ENCODE measurements around the gene SAMD14. TPM values are rescaled to one million over a fixed set of nuclear protein-coding genes. Genes with fewer than 3 reads are reported as not detected.
A peak's percentile ranks its signal among the peaks of the same experiment; 100 is the strongest.

The SAMD14 gene
- total and polyA plus RNA-seq, 9 donors: 0.36 to 4.9 (median 1.7) TPM

DNA sequence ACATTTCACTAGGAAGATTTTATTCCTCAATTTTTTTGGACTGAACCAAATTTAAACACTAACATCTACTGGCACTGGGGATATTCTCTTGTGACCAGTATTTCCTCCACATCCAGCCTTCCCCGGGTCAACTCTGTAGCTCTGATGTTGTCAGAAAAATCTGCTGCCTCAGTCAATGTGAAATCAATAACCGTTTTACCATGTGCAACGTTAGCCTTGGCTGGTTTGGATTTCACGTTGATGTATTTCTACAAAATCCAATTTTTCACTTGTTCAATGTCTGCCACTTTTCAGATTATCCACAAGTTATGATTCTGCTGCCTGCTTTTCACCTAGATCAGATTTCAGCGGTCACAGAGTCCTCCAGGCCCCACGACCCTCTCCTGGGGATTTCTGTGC is 43.0 kb upstream of the SAMD14 start:
- Histone ChIP-seq H3K9me3 (no peaks in the 10 kb centered on the region), H3K36me3 (no peaks in the 10 kb centered on the region), H3K27ac (peak overlapping the region; percentile 50 to 58), H3K4me3 (no peak overlapping the region), H3K27me3 (no peaks in the 10 kb centered on the region), H3K4me1 (ENCODE audit: insufficient read depth) (peaks cover 25% of the 10 kb centered on the region)
- no peak for DNase-seq
- intact Hi-C loops (cut with DNase I): loop anchor here in 1 of 4 donors (10.0 kb wide), 1 partner anchor 102 kb away; the partner anchor contains the start of gene TMEM92
- TF ChIP-seq POLR2A (IDR thresholded peaks at IDR 0.05) (no peak), EP300 (IDR thresholded peaks at IDR 0.05) (no peak)
- TF ChIP-seq, protein P1, sequence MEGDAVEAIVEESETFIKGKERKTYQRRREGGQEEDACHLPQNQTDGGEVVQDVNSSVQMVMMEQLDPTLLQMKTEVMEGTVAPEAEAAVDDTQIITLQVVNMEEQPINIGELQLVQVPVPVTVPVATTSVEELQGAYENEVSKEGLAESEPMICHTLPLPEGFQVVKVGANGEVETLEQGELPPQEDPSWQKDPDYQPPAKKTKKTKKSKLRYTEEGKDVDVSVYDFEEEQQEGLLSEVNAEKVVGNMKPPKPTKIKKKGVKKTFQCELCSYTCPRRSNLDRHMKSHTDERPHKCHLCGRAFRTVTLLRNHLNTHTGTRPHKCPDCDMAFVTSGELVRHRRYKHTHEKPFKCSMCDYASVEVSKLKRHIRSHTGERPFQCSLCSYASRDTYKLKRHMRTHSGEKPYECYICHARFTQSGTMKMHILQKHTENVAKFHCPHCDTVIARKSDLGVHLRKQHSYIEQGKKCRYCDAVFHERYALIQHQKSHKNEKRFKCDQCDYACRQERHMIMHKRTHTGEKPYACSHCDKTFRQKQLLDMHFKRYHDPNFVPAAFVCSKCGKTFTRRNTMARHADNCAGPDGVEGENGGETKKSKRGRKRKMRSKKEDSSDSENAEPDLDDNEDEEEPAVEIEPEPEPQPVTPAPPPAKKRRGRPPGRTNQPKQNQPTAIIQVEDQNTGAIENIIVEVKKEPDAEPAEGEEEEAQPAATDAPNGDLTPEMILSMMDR (IDR thresholded peaks at IDR 0.05): no peak
- 51 to 53% (median 52%) methylated on average over 6 of the region's 6 CpGs for WGBS, 3 donors

DNA sequence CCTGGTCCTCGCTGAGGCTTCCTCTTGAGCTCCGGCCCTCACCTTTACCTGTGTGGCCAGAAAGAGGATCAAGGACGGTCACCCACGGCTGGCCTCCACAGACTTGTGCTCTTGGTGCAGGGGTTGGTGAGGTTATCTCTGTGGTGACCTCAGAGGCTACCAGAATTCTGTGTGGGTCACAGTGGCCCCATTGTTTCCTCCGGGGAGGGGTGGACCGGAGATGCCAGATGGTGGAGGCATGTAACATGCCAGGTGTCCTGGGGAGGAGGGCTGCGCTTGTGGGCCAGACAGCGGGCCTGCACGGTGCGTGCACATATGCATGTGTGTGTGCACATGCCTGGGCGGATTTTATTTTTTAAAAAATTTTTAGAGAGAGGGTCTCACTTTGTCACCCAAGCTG is 42.2 kb upstream of the SAMD14 start:
- no peaks in the 10 kb centered on the region for H3K36me3 ChIP-seq
- intact Hi-C loops (cut with DNase I): loop anchor here in 1 of 4 donors (10.0 kb wide), 1 partner anchor 103 kb away; the partner anchor contains the start of gene TMEM92
- no peak overlapping the region for H3K27ac ChIP-seq
- H3K4me3 ChIP-seq: no peak overlapping the region
- no peaks in the 10 kb centered on the region for H3K27me3 ChIP-seq
- WGBS, 3 donors: 86 to 89% (median 89%) methylated on average over 11 of the region's 11 CpGs
- TF ChIP-seq EP300 (IDR thresholded peaks at IDR 0.05) (no peak), POLR2A (IDR thresholded peaks at IDR 0.05) (no peak)
- TF ChIP-seq, protein P1 (IDR thresholded peaks at IDR 0.05): no peak
- peaks cover 18% of the 10 kb centered on the region for H3K4me1 ChIP-seq (ENCODE audit: insufficient read depth)
- H3K9me3 ChIP-seq: no peaks in the 10 kb centered on the region
- DNase-seq: no peak

DNA sequence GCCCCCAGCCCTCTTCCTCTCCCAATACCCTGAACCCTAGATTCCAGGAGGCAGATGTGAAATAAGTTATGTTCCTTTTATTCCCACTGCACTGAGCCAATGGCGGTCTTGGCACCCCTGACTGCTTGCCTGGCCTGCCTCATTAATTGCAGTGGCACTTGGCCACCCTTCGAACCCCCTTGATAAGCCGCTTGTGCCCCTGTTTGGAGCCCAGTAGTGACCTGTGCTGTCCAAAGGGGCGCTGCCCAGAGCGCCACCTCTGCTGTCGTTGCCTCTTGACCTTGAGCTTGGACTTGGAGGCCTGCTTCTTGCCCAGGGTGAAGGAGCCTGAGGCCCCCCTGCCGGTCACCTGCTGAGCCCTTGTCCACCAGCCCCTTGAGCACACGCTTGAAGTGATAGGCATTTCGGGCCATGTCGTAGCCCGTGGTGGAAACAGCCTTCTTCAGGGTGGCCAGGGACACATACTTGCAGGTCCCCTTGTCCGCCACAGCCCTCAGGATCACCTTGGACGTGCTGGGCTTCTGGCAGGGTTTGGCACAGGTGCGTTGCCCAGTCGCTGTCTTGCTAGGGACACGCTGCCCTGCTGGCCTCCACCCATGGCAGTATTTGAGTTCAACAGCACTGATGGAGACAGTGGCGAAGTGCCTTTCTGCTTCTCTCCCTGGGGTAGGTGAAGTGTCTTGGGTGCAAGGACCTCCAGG is 41.6 kb upstream of the SAMD14 start:
- 89 to 95% (median 90%) methylated on average over 17 of the region's 17 CpGs for WGBS, 3 donors
- peaks cover 14% of the 10 kb centered on the region for H3K4me1 ChIP-seq (ENCODE audit: insufficient read depth)
- intact Hi-C loops (cut with DNase I): loop anchor here in 1 of 4 donors (10.0 kb wide), 1 partner anchor 103 kb away; the partner anchor contains the start of gene TMEM92
- no peak for DNase-seq
- H3K36me3 ChIP-seq: no peaks in the 10 kb centered on the region
- no peak overlapping the region for H3K27ac ChIP-seq
- no peak for TF ChIP-seq POLR2A (IDR thresholded peaks at IDR 0.05)
- TF ChIP-seq EP300 (IDR thresholded peaks at IDR 0.05): no peak
- TF ChIP-seq, protein P1 (IDR thresholded peaks at IDR 0.05): no peak
- H3K4me3 ChIP-seq: no peak overlapping the region
- no peaks in the 10 kb centered on the region for H3K27me3 ChIP-seq
- H3K9me3 ChIP-seq: no peaks in the 10 kb centered on the region

DNA sequence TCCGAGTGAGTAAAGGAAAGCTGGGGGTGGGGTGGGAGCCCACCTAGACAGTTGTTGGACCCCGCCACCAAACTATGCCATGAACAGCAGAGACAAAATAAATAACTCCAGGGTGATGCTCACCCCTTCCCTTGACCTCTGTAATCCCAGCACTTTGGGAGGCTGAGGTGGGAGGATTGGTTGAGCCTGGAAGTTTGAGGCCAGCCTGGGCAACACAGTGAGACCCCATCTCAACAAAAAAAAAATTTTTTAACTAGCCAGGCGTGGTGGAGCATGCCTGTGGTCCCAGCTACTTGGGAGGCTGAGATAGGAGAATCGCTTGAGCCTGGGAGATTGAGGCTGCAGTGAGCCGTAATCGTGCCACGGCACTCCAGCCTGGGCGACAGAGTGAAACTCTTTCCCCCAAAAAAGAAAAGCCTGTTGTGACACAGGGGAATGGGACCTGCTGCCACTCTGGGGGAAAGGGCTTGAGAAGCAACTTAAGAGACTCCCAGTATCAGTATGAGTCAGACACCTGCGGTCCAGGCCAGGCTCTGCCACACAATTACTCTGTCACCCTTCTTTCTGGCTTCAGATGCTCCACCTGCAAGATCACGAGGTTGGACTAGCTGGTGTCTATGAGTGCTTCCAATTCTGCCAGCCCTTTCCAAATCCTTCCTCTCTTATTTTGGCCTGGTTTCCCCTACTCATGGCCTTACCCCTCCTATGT is 40.9 kb upstream of the SAMD14 start:
- no peak for TF ChIP-seq POLR2A (IDR thresholded peaks at IDR 0.05)
- TF ChIP-seq, protein P1 (IDR thresholded peaks at IDR 0.05): no peak
- no peak for TF ChIP-seq EP300 (IDR thresholded peaks at IDR 0.05)

More for the DNA sequence above, 40.9 kb upstream of the SAMD14 start:
- H3K4me3 ChIP-seq: no peak overlapping the region
- no peaks in the 10 kb centered on the region for H3K27me3 ChIP-seq
- no peaks in the 10 kb centered on the region for H3K9me3 ChIP-seq
- H3K36me3 ChIP-seq: no peaks in the 10 kb centered on the region
- H3K27ac ChIP-seq: no peak overlapping the region
- WGBS, 3 donors: 91 to 96% (median 94%) methylated on average over 10 of the region's 10 CpGs
- intact Hi-C loops (cut with DNase I): loop anchor here in 1 of 4 donors (10.0 kb wide), 1 partner anchor 104 kb away; the partner anchor contains the start of gene TMEM92
- peaks cover 13% of the 10 kb centered on the region for H3K4me1 ChIP-seq (ENCODE audit: insufficient read depth)
- DNase-seq: no peak

Measured in ovary (tissue), 9 donors.